Neuronal stem cell (in vitro differentiated cells): ENCODE results near the gene IGFBP3.

ENCODE experiments used
- DNase-seq: peaks from one replicate; pipeline ENCODE4 v3.0.0-alpha.2; 2013; ENCODE audit warnings: low spot score
- H2AFZ ChIP-seq: one replicate; pipeline ENCODE4 v1.6.1; 2013; ENCODE audit warnings: mild to moderate bottlenecking, low read length, inconsistent platforms
- H2AK5ac ChIP-seq: 2 replicates; pipeline ENCODE4 v1.6.1; 2013; ENCODE audit warnings: low read depth, mild to moderate bottlenecking, inconsistent platforms, low read length, moderate library complexity, mixed read lengths
- H2BK120ac ChIP-seq: 2 replicates; pipeline ENCODE4 v1.6.1; 2013; ENCODE audit warnings: low read depth, mild to moderate bottlenecking, inconsistent platforms, low read length, moderate library complexity, mixed read lengths
- H2BK12ac ChIP-seq: one replicate; pipeline ENCODE4 v1.6.1; 2013; ENCODE audit warnings: low read length, inconsistent platforms
- H2BK15ac ChIP-seq: 2 replicates; pipeline ENCODE4 v1.6.1; 2013; ENCODE audit warnings: mild to moderate bottlenecking, low read length, inconsistent platforms, mixed read lengths
- H2BK5ac ChIP-seq: one replicate; pipeline ENCODE4 v1.6.1; 2013; ENCODE audit warnings: inconsistent platforms, mild to moderate bottlenecking, low read length, moderate library complexity
- H3K14ac ChIP-seq: one replicate; pipeline ENCODE4 v1.6.1; 2013; ENCODE audit warnings: low read length, inconsistent platforms
- H3K18ac ChIP-seq: 2 replicates; pipeline ENCODE4 v1.6.1; 2013; ENCODE audit warnings: low read length, inconsistent platforms
- H3K23ac ChIP-seq: 2 replicates; pipeline ENCODE4 v1.6.1; 2013; ENCODE audit warnings: low read depth, mild to moderate bottlenecking, mixed read lengths, low read length, inconsistent platforms; ENCODE audit not compliant: poor library complexity
- H3K27ac ChIP-seq: replicated peaks from 3 replicates; pipeline ENCODE4 v1.5.1; 2013; ENCODE audit warnings: low read length, inconsistent platforms
- H3K27me3 ChIP-seq, 3 experiments: 2 replicates each; pipeline ENCODE4 v1.6.1; 2013; ENCODE audit warnings: low read length in 3 of 3, mild to moderate bottlenecking in 2 of 3, inconsistent platforms in 1 of 3, low read depth in 1 of 3, mixed read lengths in 1 of 3, moderate library complexity in 1 of 3; ENCODE audit not compliant: control insufficient read depth in 3 of 3, insufficient read depth in 3 of 3
- H3K36me3 ChIP-seq, 2 donors: replicated peaks in 1 of 2; 2 replicates each; pipeline ENCODE4 v1.6.1; 2013; ENCODE audit warnings: low read length in 2 of 2; ENCODE audit not compliant: control insufficient read depth in 2 of 2, insufficient read depth in 2 of 2
- H3K4ac ChIP-seq: 2 replicates; pipeline ENCODE4 v1.6.1; 2013; ENCODE audit warnings: inconsistent platforms, mild to moderate bottlenecking, low read length, moderate library complexity
- H3K4me1 ChIP-seq, 2 donors: 1 replicate in 1 of 2; 2 replicates in 1 of 2; pipeline ENCODE4 v1.6.1; 2013; ENCODE audit warnings: low read length in 2 of 2, low read depth in 1 of 2; ENCODE audit not compliant: control insufficient read depth in 2 of 2, insufficient read depth in 1 of 2
- H3K4me2 ChIP-seq: one replicate; pipeline ENCODE4 v1.6.1; 2013; ENCODE audit warnings: mild to moderate bottlenecking, low read length, inconsistent platforms; ENCODE audit not compliant: insufficient read depth, poor library complexity, severe bottlenecking
- H3K4me3 ChIP-seq, 2 donors: 2 replicates each; pipeline ENCODE4 v1.5.1; 2013; ENCODE audit warnings: low read length in 2 of 2, mild to moderate bottlenecking in 2 of 2, inconsistent platforms in 1 of 2, moderate library complexity in 1 of 2
- H3K79me1 ChIP-seq: one replicate; pipeline ENCODE4 v1.6.1; 2013; ENCODE audit warnings: low read depth, mild to moderate bottlenecking, inconsistent platforms, low read length, moderate library complexity
- H3K9ac ChIP-seq: one replicate; pipeline ENCODE4 v1.6.1; 2013; ENCODE audit warnings: mild to moderate bottlenecking, low read depth, low read length, inconsistent platforms; ENCODE audit not compliant: poor library complexity
- H3K9me3 ChIP-seq, 2 donors: replicated peaks in 1 of 2; 2 replicates each; pipeline versions ENCODE3 to v1.6.1; 2013; ENCODE audit warnings: low read length in 2 of 2, mild to moderate bottlenecking in 2 of 2, inconsistent platforms in 1 of 2, low read depth in 1 of 2, mixed read lengths in 1 of 2, moderate library complexity in 1 of 2; ENCODE audit not compliant: control insufficient read depth in 2 of 2, insufficient read depth in 1 of 2
- H4K8ac ChIP-seq: one replicate; pipeline ENCODE4 v1.6.1; 2013; ENCODE audit warnings: low read depth, mild to moderate bottlenecking, inconsistent platforms, low read length, moderate library complexity
- H4K91ac ChIP-seq: one replicate; pipeline ENCODE4 v1.6.1; 2013; ENCODE audit warnings: low read length, low read depth, mild to moderate bottlenecking, inconsistent platforms; ENCODE audit not compliant: poor library complexity
- WGBS, 2 donors: extraction: QIAGEN DNeasy Blood & Tissue Kit; methylation state at CpG; one replicate each; pipeline ENCODE4 v1.1.7; 2013; ENCODE audit warnings: missing lambda C conversion rate in 2 of 2, mixed read lengths in 1 of 2; ENCODE audit not compliant: insufficient read length in 2 of 2, insufficient replicate concordance in 1 of 2; ENCODE audit errors: extremely low coverage in 2 of 2; 5-methylcytosine and 5-hydroxymethylcytosine counted together

Gene IGFBP3

GRCh38 chr7:45884136-45884535, 36.9 kb downstream of the IGFBP3 start:
- Histone ChIP-seq H2AK5ac (no peak overlapping the region), H3K14ac (no peak overlapping the region), H2AFZ (no peak overlapping the region), H3K23ac (no peak overlapping the region), H3K36me3 (no peaks in the 10 kb centered on the region), H2BK12ac (no peak overlapping the region), H3K9ac (no peak overlapping the region), H3K79me1 (no peaks in the 10 kb centered on the region), H2BK15ac (no peak overlapping the region), H2BK120ac (no peak overlapping the region), H4K8ac (no peak overlapping the region), H3K4ac (no peak overlapping the region), H3K27ac (no peak overlapping the region), H3K4me2 (no peak overlapping the region), H3K4me3 (no peak overlapping the region), H4K91ac (no peak overlapping the region), H3K27me3 (peaks cover 0 to 54% (median 20%) of the 10 kb centered on the region in 3 experiments), H3K4me1 (peaks cover 3 to 6% of the 10 kb centered on the region in 2 donors), H3K9me3 (peaks cover 2% of the 10 kb centered on the region in 2 donors), H2BK5ac (no peak overlapping the region), H3K18ac (no peak overlapping the region)
- WGBS, 2 donors, result no CpG with 5 or more reads among the region's 4 CpGs
- DNase-seq, result no peak

DNA sequence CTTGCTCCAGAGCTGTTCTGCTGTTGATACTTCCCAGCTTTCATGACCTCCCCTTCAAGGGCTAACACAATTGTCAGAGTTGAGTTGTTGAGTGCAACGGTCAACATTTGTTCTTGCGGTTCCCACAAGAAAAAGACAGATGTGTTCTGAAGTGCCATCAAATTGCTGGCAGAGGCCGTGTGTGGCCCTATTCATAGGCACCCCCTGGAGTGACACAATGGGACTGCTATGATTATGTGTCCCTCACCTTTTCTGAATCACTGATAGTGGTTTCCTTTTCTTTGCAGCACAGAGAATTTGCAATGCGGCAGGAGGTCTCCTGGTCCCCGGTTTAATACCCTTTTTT, 38.6 kb downstream of the IGFBP3 start:
- H2BK120ac ChIP-seq, result no peak overlapping the region
- H3K9ac ChIP-seq, result no peak overlapping the region
- H3K14ac ChIP-seq, result no peak overlapping the region
- no peak overlapping the region for H2BK15ac ChIP-seq
- no peak overlapping the region for H2AK5ac ChIP-seq
- H4K8ac ChIP-seq, result no peak overlapping the region
- no peaks in the 10 kb centered on the region for H3K4me1 ChIP-seq
- no peak overlapping the region for H2BK12ac ChIP-seq
- no peak overlapping the region for H4K91ac ChIP-seq
- no peak overlapping the region for H3K4me3 ChIP-seq
- no peaks in the 10 kb centered on the region for H3K36me3 ChIP-seq
- H3K18ac ChIP-seq, result no peak overlapping the region
- peaks cover 0 to 37% (median 5%) of the 10 kb centered on the region in 3 experiments for H3K27me3 ChIP-seq
- no peak overlapping the region for H2BK5ac ChIP-seq
- H2AFZ ChIP-seq, result no peak overlapping the region
- H3K23ac ChIP-seq, result no peak overlapping the region
- DNase-seq, result no peak
- no peaks in the 10 kb centered on the region for H3K79me1 ChIP-seq
- no peak overlapping the region for H3K27ac ChIP-seq
- no CpG with 5 or more reads among the region's 5 CpGs for WGBS, 2 donors
- no peak overlapping the region for H3K4me2 ChIP-seq
- no peak overlapping the region for H3K4ac ChIP-seq
- peaks cover 2 to 5% of the 10 kb centered on the region in 2 donors for H3K9me3 ChIP-seq

GRCh38 chr7:45881759-45882464, 39.2 kb downstream of the IGFBP3 start:
- Histone ChIP-seq H2BK12ac (no peak overlapping the region), H3K18ac (no peak overlapping the region), H2BK5ac (no peak overlapping the region), H3K9me3 (peaks cover 0 to 6% of the 10 kb centered on the region in 2 donors), H3K27ac (no peak overlapping the region), H3K4me1 (no peaks in the 10 kb centered on the region), H4K91ac (no peak overlapping the region), H2AFZ (no peak overlapping the region), H2BK15ac (no peak overlapping the region), H2BK120ac (no peak overlapping the region), H3K4me2 (no peak overlapping the region), H3K14ac (no peak overlapping the region), H3K23ac (no peak overlapping the region), H3K27me3 (peaks cover 0 to 32% (median under 1%) of the 10 kb centered on the region in 3 experiments), H3K4me3 (no peak overlapping the region), H3K9ac (no peak overlapping the region), H3K4ac (no peak overlapping the region), H2AK5ac (no peak overlapping the region), H4K8ac (no peak overlapping the region), H3K79me1 (no peaks in the 10 kb centered on the region), H3K36me3 (no peaks in the 10 kb centered on the region)
- DNase-seq, result no peak
- WGBS, 2 donors, result no CpG with 5 or more reads among the region's 12 CpGs

GRCh38 chr7:45881280-45881758, 39.8 kb downstream of the IGFBP3 start:
- Histone ChIP-seq H2BK120ac (no peak overlapping the region), H3K4me2 (no peak overlapping the region), H2BK12ac (no peak overlapping the region), H2BK5ac (no peak overlapping the region), H3K79me1 (no peaks in the 10 kb centered on the region), H2AK5ac (no peak overlapping the region), H4K8ac (no peak overlapping the region), H2BK15ac (no peak overlapping the region), H2AFZ (no peak overlapping the region), H3K14ac (no peak overlapping the region), H3K9me3 (peaks cover 0 to 6% of the 10 kb centered on the region in 2 donors), H3K9ac (no peak overlapping the region), H4K91ac (no peak overlapping the region), H3K27ac (no peak overlapping the region), H3K36me3 (no peaks in the 10 kb centered on the region), H3K4me1 (no peaks in the 10 kb centered on the region), H3K23ac (no peak overlapping the region), H3K27me3 (peaks cover 0 to 26% (median 0%) of the 10 kb centered on the region in 3 experiments), H3K4ac (no peak overlapping the region), H3K18ac (no peak overlapping the region), H3K4me3 (no peak overlapping the region)
- no peak for DNase-seq
- no CpG with 5 or more reads among the region's 9 CpGs for WGBS, 2 donors
